Tibial nerve (tissue), 3 donors: ENCODE results near the gene NFAT5.

Experiments used
- CTCF ChIP-seq, 5 experiments: fragments of 200-600 bp in 3 of 5; fragments of 450-650 bp in 2 of 5; sonication (generic) in 3 of 5; IDR thresholded peaks; one replicate each; pipeline ENCODE4 v1.5.1; 2016 to 2019; ENCODE audit warnings: antibody characterized with exemption in 5 of 5, mild to moderate bottlenecking in 3 of 5, moderate library complexity in 2 of 5
- POLR2A ChIP-seq, 2 donors: fragments of 450-650 bp; IDR thresholded peaks; one replicate each; pipeline ENCODE4 v1.6.1; 2017; ENCODE audit warnings: antibody characterized with exemption in 2 of 2, mild to moderate bottlenecking in 2 of 2, moderate library complexity in 2 of 2

- TF ChIP-seq POLR2A (IDR thresholded peaks at IDR 0.05) (no peak), CTCF (IDR thresholded peaks at IDR 0.05) (no peak)
These were observed 49.8 kb downstream of the NFAT5 start for GRCh38 chr16:69615528-69615927.
